PFSK-1 (cell line): Measurements from ENCODE around the gene KLHL3.

Source experiments
- FOXP2 ChIP-seq: optimal IDR thresholded peaks from 2 replicates; pipeline ENCODE3; 2011; ENCODE audit warnings: borderline replicate concordance, control low read depth, inconsistent platforms; ENCODE audit not compliant: insufficient read depth; ENCODE audit errors: extremely low read length, extremely low read depth
- POLR2AphosphoS5 ChIP-seq: IDR thresholded peaks from 2 replicates; pipeline ENCODE4 v1.6.1; 2012; ENCODE audit warnings: low read depth, mild to moderate bottlenecking, control low read depth, low read length, moderate library complexity
- REST ChIP-seq, 2 experiments: IDR thresholded peaks; 2 replicates each; pipeline versions ENCODE4 v1.6.1 to v1.8.0; 2011 to 2012; ENCODE audit warnings: low read depth in 2 of 2, low read length in 2 of 2, control low read depth in 1 of 2, inconsistent platforms in 1 of 2, mild to moderate bottlenecking in 1 of 2, moderate library complexity in 1 of 2; ENCODE audit not compliant: insufficient read depth in 1 of 2
- SIN3A ChIP-seq: IDR thresholded peaks from 2 replicates; pipeline ENCODE4 v1.6.1; 2012; ENCODE audit warnings: mild to moderate bottlenecking, low read length, moderate library complexity, borderline replicate concordance; ENCODE audit not compliant: insufficient read depth

GRCh38 chr5:137575211-137575610 is 160.7 kb downstream of the KLHL3 start:
- TF ChIP-seq REST (IDR thresholded peaks at IDR 0.05; ENCODE audit: insufficient read depth in 1 of 2, low read depth in 2 of 2, low read length in 2 of 2) (no peak), FOXP2 (no peak), POLR2AphosphoS5 (no peak), SIN3A (no peak)
